A673 (cell line): Measurements from ENCODE around the gene EFHD2. TPM values are rescaled to one million over a fixed set of nuclear protein-coding genes. Genes with fewer than 3 reads are reported as not detected.

Experiments used
- BruUV-seq: library from RNA; stranded (reverse); fragments of 400-500 nt; replicated peaks from 2 replicates; lab custom pipeline; 2021; lab: Mats Ljungman, UMichigan
- CTCF ChIA-PET: fragments of 300-600 bp; sonication (Branson Sonifier 250); formaldehyde crosslinking; loops from one replicate; lab custom pipeline; 2022; ENCODE audit warnings: antibody characterized with exemption; lab: Charles Lee
- POLR2A ChIA-PET: fragments of 300-600 bp; sonication (Branson Sonifier 250); formaldehyde crosslinking; loops from one replicate; lab custom pipeline; 2022; ENCODE audit warnings: antibody characterized with exemption; ENCODE audit not compliant: low non-redundant PET; lab: Charles Lee
- DNase-seq: peaks from one replicate; pipeline ENCODE4 v3.0.0-alpha.2; 2015; ENCODE audit warnings: low spot score
- H3K27ac ChIP-seq: fragments of 200-600 bp; sonication (generic); 2 replicates; pipeline ENCODE4 v1.5.1; 2016; ENCODE audit warnings: mixed run types, low read depth, mild to moderate bottlenecking, mixed read lengths, antibody characterized with exemption, low read length; ENCODE audit not compliant: poor library complexity, severe bottlenecking
- H3K27me3 ChIP-seq: fragments of 200-600 bp; sonication (generic); replicated peaks from 2 replicates; pipeline ENCODE4 v1.6.1; 2017; ENCODE audit warnings: mixed run types, low read depth, mild to moderate bottlenecking, mixed read lengths, antibody characterized with exemption, low read length; ENCODE audit not compliant: insufficient read depth, poor library complexity
- H3K36me3 ChIP-seq: fragments of 200-600 bp; sonication (generic); 2 replicates; pipeline ENCODE4 v1.6.1; 2016; ENCODE audit warnings: mixed run types, mild to moderate bottlenecking, mixed read lengths, antibody characterized with exemption, low read length; ENCODE audit not compliant: insufficient read depth, poor library complexity, severe bottlenecking
- H3K4me1 ChIP-seq: fragments of 200-600 bp; sonication (generic); 2 replicates; pipeline ENCODE4 v1.6.1; 2017; ENCODE audit warnings: mixed run types, mild to moderate bottlenecking, mixed read lengths, antibody characterized with exemption, low read length; ENCODE audit not compliant: insufficient read depth, poor library complexity, severe bottlenecking
- H3K4me3 ChIP-seq: fragments of 200-600 bp; sonication (generic); 2 replicates; pipeline ENCODE4 v1.5.1; 2016; ENCODE audit warnings: low read depth, mixed run types, mild to moderate bottlenecking, mixed read lengths, low read length; ENCODE audit not compliant: poor library complexity, severe bottlenecking
- H3K9me3 ChIP-seq: fragments of 200-600 bp; sonication (generic); 2 replicates; pipeline ENCODE4 v1.6.1; 2016; ENCODE audit warnings: mixed run types, low read depth, mild to moderate bottlenecking, mixed read lengths, antibody characterized with exemption, low read length; ENCODE audit not compliant: poor library complexity, severe bottlenecking
- CTCF ChIP-seq: fragments of 300-800, 200-600 bp; sonication (generic); conservative IDR thresholded peaks from 2 replicates; pipeline ENCODE4 v1.5.1; 2017; ENCODE audit warnings: low read depth, mild to moderate bottlenecking, antibody characterized with exemption, low read length, moderate library complexity, mixed read lengths
- EZH2 ChIP-seq: fragments of 200-600 bp; sonication (generic); IDR thresholded peaks from 2 replicates; pipeline ENCODE4 v1.6.1; 2017; ENCODE audit warnings: borderline replicate concordance, low read depth, mild to moderate bottlenecking, mixed read lengths, antibody characterized with exemption, low read length; ENCODE audit not compliant: poor library complexity, severe bottlenecking
- intact Hi-C: fragments of 100-400 bp; cut with micrococcal nuclease; formaldehyde crosslinking; loops from one replicate; pipeline ENCODE4 v1.10.0; 2022; ENCODE audit not compliant: unreplicated experiment
- total RNA-seq: library from RNA; stranded (reverse); gene quantifications from 2 replicates; pipeline ENCODE4 v1.2.3, GENCODE V29; 2021

EFHD2 gene
- total RNA-seq, 1 experiment from 2014 or later, result 32.5 TPM

- Histone ChIP-seq H3K27ac (no peak overlapping the region), H3K36me3 (no peaks in the 10 kb centered on the region), H3K27me3 (no peaks in the 10 kb centered on the region), H3K4me3 (no peak overlapping the region), H3K4me1 (no peaks in the 10 kb centered on the region), H3K9me3 (no peaks in the 10 kb centered on the region)
- no peak for DNase-seq
- BruUV-seq, result no TSS peak
- no peak for TF ChIP-seq EZH2
- TF ChIP-seq CTCF, result no peak
- POLR2A ChIA-PET, result no interaction called here
- intact Hi-C loops, result no loop called here
- CTCF ChIA-PET, result no interaction called here
These were observed 30.7 kb downstream of the EFHD2 start for GRCh38 chr1:15440357-15440756.

- no TSS peak for BruUV-seq
- DNase-seq, result no peak
- H3K27ac ChIP-seq, result no peak overlapping the region
- CTCF ChIA-PET, result interaction anchor here (0.7 kb wide), 1 partner anchor 10 kb away, joined by 6 read pairs; no protein-coding TSS in a partner anchor
- POLR2A ChIA-PET, result no interaction called here
- TF ChIP-seq EZH2 (no peak), CTCF (no peak)
- H3K9me3 ChIP-seq, result no peaks in the 10 kb centered on the region
- H3K27me3 ChIP-seq, result no peaks in the 10 kb centered on the region
- H3K4me1 ChIP-seq, result no peaks in the 10 kb centered on the region
- no peak overlapping the region for H3K4me3 ChIP-seq
- intact Hi-C loops, result no loop called here
- no peaks in the 10 kb centered on the region for H3K36me3 ChIP-seq
These were observed 31.6 kb downstream of the EFHD2 start for GRCh38 chr1:15441247-15441646.

DNA sequence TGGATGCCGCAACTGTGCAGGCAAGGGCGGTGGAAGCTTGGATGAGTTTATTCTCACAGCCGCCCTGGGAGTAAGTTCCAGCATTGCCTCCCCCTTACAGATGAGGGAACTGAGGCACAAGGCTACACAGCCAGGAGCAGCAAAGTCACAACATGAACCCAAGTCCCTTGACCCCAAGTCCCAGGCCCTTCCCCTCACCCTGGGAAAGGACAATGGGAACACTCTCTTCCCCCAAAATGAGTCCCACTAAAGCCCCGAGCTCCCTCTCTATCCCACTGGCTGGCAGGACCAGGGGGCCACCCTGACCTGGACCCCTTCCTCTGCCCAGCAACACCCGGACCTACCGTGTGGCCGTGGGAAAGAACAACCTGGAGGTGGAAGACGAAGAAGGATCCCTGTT is 32.4 kb downstream of the EFHD2 start:
- no TSS peak for BruUV-seq
- ChIA-PET POLR2A (no interaction called here), CTCF (interaction anchor here (0.6 kb wide), 1 partner anchor 250 kb away, joined by 3 read pairs; no protein-coding TSS in a partner anchor)
- Histone ChIP-seq H3K27me3 (no peaks in the 10 kb centered on the region), H3K27ac (no peak overlapping the region), H3K9me3 (no peaks in the 10 kb centered on the region), H3K4me1 (no peaks in the 10 kb centered on the region), H3K36me3 (no peaks in the 10 kb centered on the region), H3K4me3 (no peak overlapping the region)
- DNase-seq, result no peak
- TF ChIP-seq CTCF (no peak), EZH2 (no peak)
- intact Hi-C loops, result no loop called here
